Lower lobe of right lung (tissue), 2 donors: ENCODE measurements around the gene ANKFN1. TPM values are rescaled to one million over a fixed set of nuclear protein-coding genes. Genes with fewer than 3 reads are reported as not detected.

Experiments
- ATAC-seq, 2 donors: fragments of 200-7000 bp; cut with Tn5 transposase; one replicate each; pipeline ENCODE4 v1.9.1; 2020 to 2022; ENCODE audit warnings: mild to moderate bottlenecking in 2 of 2, moderate library complexity in 2 of 2
- DNase-seq: peaks from one replicate; pipeline ENCODE4 v3.0.0-alpha.2; 2020
- H3K27ac ChIP-seq: fragments of 200-600 bp; one replicate; pipeline ENCODE4 v1.8.0; 2022
- H3K27me3 ChIP-seq: fragments of 200-600 bp; one replicate; pipeline ENCODE4 v1.8.0; 2022; ENCODE audit warnings: low read depth
- H3K36me3 ChIP-seq: fragments of 200-600 bp; one replicate; pipeline ENCODE4 v1.8.0; 2022; ENCODE audit warnings: mild to moderate bottlenecking
- H3K4me1 ChIP-seq: fragments of 200-600 bp; one replicate; pipeline ENCODE4 v1.8.0; 2022
- H3K4me3 ChIP-seq: fragments of 200-600 bp; one replicate; pipeline ENCODE4 v1.8.0; 2022; ENCODE audit warnings: mild to moderate bottlenecking
- H3K9me3 ChIP-seq: fragments of 200-600 bp; one replicate; pipeline ENCODE4 v1.8.0; 2022
- intact Hi-C: fragments of 100-400 bp; cut with DNase I; formaldehyde crosslinking; loops from one replicate; pipeline ENCODE4 v1.11.0; 2022
- long read RNA-seq: library from polyadenylated mRNA; unstranded; transcript quantifications from one replicate; pipeline ENCODE4 v2.0.0, GENCODE V29; 2021
- total RNA-seq: library from RNA; stranded (reverse); fragmentation: NEBNext Ultra II Directional; extraction: Animal tissue kit (Norgen Biotek cat#: 25700); gene quantifications from one replicate; pipeline ENCODE4 v1.2.1, GENCODE V29; 2021
- TF ChIP-seq, protein P1 (sequence below): fragments of 200-600 bp; IDR thresholded peaks from one replicate; pipeline ENCODE4 v1.8.0; 2022; ENCODE audit warnings: antibody characterized with exemption, mild to moderate bottlenecking
- donor health status: DM: no; HTN: yes; CAD: no; lungs with severe emphysema.

ANKFN1 gene, protein sequence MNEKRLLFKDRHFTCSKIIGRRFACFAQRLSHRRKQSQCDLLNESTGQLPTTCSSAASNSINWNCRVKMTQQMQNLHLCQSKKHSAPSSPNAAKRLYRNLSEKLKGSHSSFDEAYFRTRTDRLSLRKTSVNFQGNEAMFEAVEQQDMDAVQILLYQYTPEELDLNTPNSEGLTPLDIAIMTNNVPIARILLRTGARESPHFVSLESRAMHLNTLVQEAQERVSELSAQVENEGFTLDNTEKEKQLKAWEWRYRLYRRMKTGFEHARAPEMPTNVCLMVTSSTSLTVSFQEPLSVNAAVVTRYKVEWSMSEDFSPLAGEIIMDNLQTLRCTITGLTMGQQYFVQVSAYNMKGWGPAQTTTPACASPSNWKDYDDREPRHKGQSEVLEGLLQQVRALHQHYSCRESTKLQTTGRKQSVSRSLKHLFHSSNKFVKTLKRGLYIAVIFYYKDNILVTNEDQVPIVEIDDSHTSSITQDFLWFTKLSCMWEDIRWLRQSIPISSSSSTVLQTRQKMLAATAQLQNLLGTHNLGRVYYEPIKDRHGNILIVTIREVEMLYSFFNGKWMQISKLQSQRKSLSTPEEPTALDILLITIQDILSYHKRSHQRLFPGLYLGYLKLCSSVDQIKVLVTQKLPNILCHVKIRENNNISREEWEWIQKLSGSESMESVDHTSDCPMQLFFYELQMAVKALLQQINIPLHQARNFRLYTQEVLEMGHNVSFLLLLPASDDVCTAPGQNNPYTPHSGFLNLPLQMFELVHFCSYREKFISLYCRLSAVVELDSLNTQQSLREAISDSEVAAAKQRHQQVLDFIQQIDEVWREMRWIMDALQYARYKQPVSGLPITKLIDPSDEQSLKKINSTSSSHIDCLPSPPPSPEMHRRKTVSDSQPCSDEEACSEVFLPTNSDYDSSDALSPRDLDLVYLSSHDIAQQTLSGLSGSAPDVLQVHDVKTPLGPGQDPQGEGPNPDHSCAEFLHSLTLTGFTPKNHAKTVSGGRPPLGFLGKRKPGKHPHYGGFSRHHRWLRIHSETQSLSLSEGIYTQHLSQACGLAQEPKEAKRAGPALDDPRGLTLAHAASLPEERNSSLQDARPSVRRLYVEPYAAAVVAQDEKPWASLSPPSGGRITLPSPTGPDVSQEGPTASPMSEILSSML
- total RNA-seq: 4.3 TPM
- long read RNA-seq, partial matches to known transcripts: 0 of 4 reads
- long read RNA-seq, other reads (novel, unspliced or antisense): 4 of 4 reads

DNA sequence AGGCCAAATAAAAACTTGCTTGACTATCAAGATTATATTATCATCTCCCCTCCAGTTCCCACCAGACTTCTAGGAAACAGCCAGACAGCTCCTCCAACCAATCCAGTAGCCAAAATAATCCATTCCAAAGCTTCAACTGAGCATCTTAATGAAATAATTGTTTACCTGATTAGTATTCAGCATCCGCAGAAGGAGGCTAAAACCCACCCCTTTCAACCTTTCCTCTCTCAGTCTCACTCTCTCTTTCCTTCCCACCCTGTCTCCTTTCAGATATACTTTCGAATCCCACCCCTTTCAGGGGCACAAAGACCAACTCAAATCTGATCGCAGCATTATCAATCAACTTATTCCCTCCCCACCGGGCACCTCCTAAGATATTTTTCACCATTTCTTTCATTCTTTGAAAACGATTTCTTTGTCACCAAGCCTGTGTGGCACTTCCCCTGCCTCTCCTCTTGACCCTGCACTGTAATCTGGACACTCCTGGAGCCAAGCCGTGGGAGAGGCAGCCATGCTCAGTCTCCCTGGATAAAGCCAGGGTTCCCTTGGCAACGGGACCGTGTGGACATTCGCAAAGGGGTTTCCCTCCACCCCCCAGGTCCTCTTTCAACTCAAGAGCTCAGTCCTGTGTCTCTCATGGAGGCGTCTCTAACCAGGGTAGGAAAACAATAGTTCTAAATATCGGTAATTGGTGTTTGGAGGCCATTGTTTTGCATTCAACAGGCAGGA is at the start of gene ANKFN1:
ANKFN1 (plus strand) TSS at position 602 of the 729 bp plus-strand sequence. CDS start 59,193 bp downstream, outside the sequence.
- Histone ChIP-seq H3K4me1 (no peaks in the 10 kb centered on the region), H3K27ac (no peak within 1 kb of the TSS), H3K27me3 (no peaks in the 10 kb centered on the region), H3K36me3 (no peaks in the 10 kb centered on the region), H3K4me3 (no peak within 1 kb of the TSS), H3K9me3 (no peaks in the 10 kb centered on the region)
- no peak for ATAC-seq
- TF ChIP-seq, protein P1, sequence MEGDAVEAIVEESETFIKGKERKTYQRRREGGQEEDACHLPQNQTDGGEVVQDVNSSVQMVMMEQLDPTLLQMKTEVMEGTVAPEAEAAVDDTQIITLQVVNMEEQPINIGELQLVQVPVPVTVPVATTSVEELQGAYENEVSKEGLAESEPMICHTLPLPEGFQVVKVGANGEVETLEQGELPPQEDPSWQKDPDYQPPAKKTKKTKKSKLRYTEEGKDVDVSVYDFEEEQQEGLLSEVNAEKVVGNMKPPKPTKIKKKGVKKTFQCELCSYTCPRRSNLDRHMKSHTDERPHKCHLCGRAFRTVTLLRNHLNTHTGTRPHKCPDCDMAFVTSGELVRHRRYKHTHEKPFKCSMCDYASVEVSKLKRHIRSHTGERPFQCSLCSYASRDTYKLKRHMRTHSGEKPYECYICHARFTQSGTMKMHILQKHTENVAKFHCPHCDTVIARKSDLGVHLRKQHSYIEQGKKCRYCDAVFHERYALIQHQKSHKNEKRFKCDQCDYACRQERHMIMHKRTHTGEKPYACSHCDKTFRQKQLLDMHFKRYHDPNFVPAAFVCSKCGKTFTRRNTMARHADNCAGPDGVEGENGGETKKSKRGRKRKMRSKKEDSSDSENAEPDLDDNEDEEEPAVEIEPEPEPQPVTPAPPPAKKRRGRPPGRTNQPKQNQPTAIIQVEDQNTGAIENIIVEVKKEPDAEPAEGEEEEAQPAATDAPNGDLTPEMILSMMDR: no peak
- intact Hi-C loops: no loop called here
- no peak for DNase-seq

DNA sequence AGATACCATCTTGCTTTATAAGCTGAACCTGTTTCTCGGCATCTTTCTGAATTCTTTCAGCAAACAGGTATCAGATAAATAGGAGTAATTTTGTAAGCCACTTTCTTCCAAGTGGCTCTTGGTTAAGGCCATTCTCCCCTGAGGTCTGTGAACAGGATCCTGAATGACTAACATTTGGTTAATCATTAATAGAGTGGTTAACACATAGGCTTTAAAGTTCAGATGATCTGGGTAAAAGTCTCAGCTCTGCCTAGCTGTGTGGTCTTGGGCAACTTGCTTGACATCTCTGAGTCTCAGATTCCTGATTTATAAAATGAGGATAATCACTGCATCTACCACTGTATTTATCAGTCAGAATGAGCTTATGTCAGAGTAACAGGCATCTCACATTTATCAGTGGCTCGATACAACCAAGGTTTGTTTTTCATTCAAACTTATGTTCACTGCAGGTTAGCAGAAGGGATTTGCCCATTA is 44.4 kb upstream of the ANKFN1 start:
- TF ChIP-seq, protein P1: no peak
- DNase-seq (no peak), ATAC-seq (peak; percentile 80 to 81)
- Histone ChIP-seq H3K27me3 (no peaks in the 10 kb centered on the region), H3K9me3 (no peaks in the 10 kb centered on the region), H3K4me1 (no peaks in the 10 kb centered on the region), H3K36me3 (no peaks in the 10 kb centered on the region), H3K4me3 (no peak overlapping the region), H3K27ac (no peak overlapping the region)
- intact Hi-C loops: no loop called here

DNA sequence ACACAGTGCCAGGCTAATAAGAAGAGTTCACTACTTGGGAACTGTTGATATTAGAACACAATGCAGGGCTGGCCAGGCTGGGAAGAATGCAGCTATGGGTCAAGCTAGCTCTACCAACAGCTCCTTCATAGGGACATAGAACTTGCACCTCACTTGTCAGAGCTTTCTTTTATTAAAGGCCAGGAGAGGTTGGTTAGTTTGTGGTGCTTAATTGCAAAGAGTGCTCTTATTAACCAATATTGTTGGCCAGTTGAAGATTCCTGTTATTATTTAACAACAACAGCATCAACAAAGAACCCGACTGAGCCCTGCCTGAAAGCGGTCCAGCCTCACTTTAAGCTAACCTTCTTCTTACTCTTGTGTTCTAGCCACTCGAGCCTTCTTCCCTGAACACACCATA is 43.4 kb upstream of the ANKFN1 start:
- intact Hi-C loops: no loop called here
- no peak for ATAC-seq
- DNase-seq: no peak
- Histone ChIP-seq H3K27ac (no peak overlapping the region), H3K27me3 (no peaks in the 10 kb centered on the region), H3K4me3 (no peak overlapping the region), H3K9me3 (no peaks in the 10 kb centered on the region), H3K36me3 (no peaks in the 10 kb centered on the region), H3K4me1 (no peaks in the 10 kb centered on the region)
- TF ChIP-seq, protein P1: no peak

DNA sequence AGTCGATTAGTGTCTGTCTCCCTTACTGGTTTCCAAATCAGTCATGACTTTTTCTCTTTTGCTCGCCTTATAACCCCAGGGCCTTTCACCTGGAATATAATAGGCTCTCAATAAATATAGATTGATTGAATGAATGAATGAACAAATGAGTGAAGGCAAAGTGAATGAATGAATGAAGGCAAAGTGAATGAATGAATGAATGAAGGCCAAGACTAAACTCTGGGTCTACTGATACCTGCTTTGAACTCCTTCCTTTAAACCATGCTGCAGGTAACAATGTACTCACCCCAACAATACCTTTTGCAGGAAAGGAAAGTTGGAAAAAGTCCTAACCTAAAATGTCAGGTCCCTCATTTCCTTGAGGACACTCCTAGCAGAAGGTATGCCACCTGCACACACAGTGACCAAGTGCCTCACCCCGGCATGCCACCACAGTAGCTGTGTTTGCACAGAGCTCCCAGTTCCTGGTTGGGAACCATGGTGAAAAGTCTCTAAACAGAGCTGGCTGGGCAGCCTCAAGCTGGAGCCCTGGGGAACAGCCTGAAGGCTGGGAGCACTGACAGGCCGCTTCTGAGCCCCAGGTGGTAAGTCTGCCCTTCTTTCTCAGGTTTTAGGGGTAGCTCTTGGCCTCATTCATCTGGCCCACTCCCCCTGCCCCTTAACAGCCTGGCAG is 42.7 kb upstream of the ANKFN1 start:
- peak; percentile 67 to 93 for ATAC-seq
- H3K27ac ChIP-seq: peak overlapping the region; percentile 49

More for the DNA sequence above, 42.7 kb upstream of the ANKFN1 start:
- peak; percentile 71 for DNase-seq
- TF ChIP-seq, protein P1: no peak
- Histone ChIP-seq H3K4me1 (no peaks in the 10 kb centered on the region), H3K36me3 (no peaks in the 10 kb centered on the region), H3K9me3 (no peaks in the 10 kb centered on the region), H3K4me3 (no peak overlapping the region), H3K27me3 (no peaks in the 10 kb centered on the region)
- intact Hi-C loops: no loop called here
